Psoas muscle (tissue), 8 donors: ENCODE measurements around the gene HVCN1. TPM values are rescaled to one million over a fixed set of nuclear protein-coding genes. Genes with fewer than 3 reads are reported as not detected.

ENCODE experiments used
- ATAC-seq, 4 donors: fragments of 200-7000 bp; cut with Tn5 transposase; one replicate each; pipeline ENCODE4 v1.9.1; 2020; ENCODE audit warnings: moderate library complexity in 3 of 4, mild to moderate bottlenecking in 2 of 4
- DNase-seq, 2 donors: peaks; one replicate each; pipeline ENCODE4 v3.0.0-alpha.2; 2020
- H3K27ac ChIP-seq: fragments of 200-600 bp; one replicate; pipeline ENCODE4 v1.8.0; 2022
- H3K27me3 ChIP-seq, 3 donors: fragments of 200-600 bp in 1 of 3; one replicate each; pipeline versions ENCODE4 v1.6.1 to v1.8.0; 2013 to 2022; ENCODE audit warnings: low read length in 2 of 3, mild to moderate bottlenecking in 2 of 3, moderate library complexity in 1 of 3; ENCODE audit not compliant: insufficient read depth in 3 of 3
- H3K36me3 ChIP-seq, 2 donors: fragments of 200-600 bp in 1 of 2; one replicate each; pipeline versions ENCODE4 v1.6.1 to v1.8.0; 2013 to 2022; ENCODE audit warnings: low read depth in 1 of 2, mild to moderate bottlenecking in 1 of 2, moderate library complexity in 1 of 2; ENCODE audit not compliant: insufficient read depth in 1 of 2
- H3K4me1 ChIP-seq: fragments of 200-600 bp; one replicate; pipeline ENCODE4 v1.8.0; 2022
- H3K4me3 ChIP-seq: fragments of 200-600 bp; one replicate; pipeline ENCODE4 v1.8.0; 2022; ENCODE audit warnings: mild to moderate bottlenecking
- H3K9me3 ChIP-seq: fragments of 200-600 bp; one replicate; pipeline ENCODE4 v1.8.0; 2022
- CTCF ChIP-seq: fragments of 200-600 bp; IDR thresholded peaks from one replicate; pipeline ENCODE4 v1.8.0; 2022; ENCODE audit warnings: antibody characterized with exemption
- WGBS, 3 donors: extraction: QIAGEN DNeasy Blood & Tissue Kit; methylation state at CpG; one replicate each; pipeline versions ENCODE4 v1.1.6 to v1.1.7; 2013; 5-methylcytosine and 5-hydroxymethylcytosine counted together
- intact Hi-C, 2 donors: fragments of 100-400 bp; cut with DNase I; formaldehyde crosslinking; loops; one replicate each; pipeline versions ENCODE4 v1.11.0 to v1.14.2; 2022
- polyA plus RNA-seq, 3 donors: library from polyadenylated mRNA; stranded (reverse); fragments of 200-250 nt; gene quantifications; one replicate each; pipeline ENCODE4 v1.2.3, GENCODE V29; 2013
- total RNA-seq, 4 donors: library from RNA; stranded (reverse); fragmentation: NEBNext Ultra II Directional in 2 of 4; extraction: Animal tissue kit (Norgen Biotek cat#: 25700) in 2 of 4; gene quantifications; one replicate each; pipeline versions ENCODE4 v1.2.1 to v1.2.4, GENCODE V29; 2021 to 2023
- donor health status: healthy with polysubstance abuse.
- donor health status: DM: no; HTN: no; CAD: no; lungs with moderate emphysema.
- donor health status: Bipolar disorder and iron deficiency.
- donor health status: healthy.
- donor health status: DM: yes; HTN: yes; CAD: no.
- donor health status: DM: no; HTN: no; CAD: no.
- donor health status: DM: no; HTN: no; CAD: no.
- donor health status: DM: yes; HTN: yes; CAD: no.

The HVCN1 gene
- total and polyA plus RNA-seq, 7 donors = 1.4 to 8.9 (median 3.1) TPM

GRCh38 chr12:110666892-110667291 lies 22.0 kb downstream of the HVCN1 start:
- Histone ChIP-seq H3K4me1 (no peaks in the 10 kb centered on the region), H3K4me3 (no peak overlapping the region), H3K9me3 (peaks cover 12% of the 10 kb centered on the region), H3K27ac (no peak overlapping the region), H3K36me3 (no peaks in the 10 kb centered on the region), H3K27me3 (no peaks in the 10 kb centered on the region)
- DNase-seq (no peak), ATAC-seq (no peak)
- intact Hi-C loops = no loop called here
- TF ChIP-seq CTCF = no peak
- 92 to 95% (median 93%) methylated on average over 6 of the region's 6 CpGs for WGBS, 3 donors

- no peaks in the 10 kb centered on the region for H3K4me1 ChIP-seq
- WGBS, 3 donors = 72 to 78% (median 76%) methylated on average over 23 of the region's 23 CpGs
- peaks cover 12% of the 10 kb centered on the region for H3K9me3 ChIP-seq
- DNase-seq (peak; percentile 28 to 58), ATAC-seq (no peak)
- TF ChIP-seq CTCF = no peak
- no peaks in the 10 kb centered on the region for H3K36me3 ChIP-seq
- no peak overlapping the region for H3K4me3 ChIP-seq
- intact Hi-C loops = no loop called here
- H3K27me3 ChIP-seq = peaks cover 0 to 2% (median 0%) of the 10 kb centered on the region in 3 donors
- H3K27ac ChIP-seq = no peak overlapping the region
Measured at GRCh38 chr12:110661337-110661972, 27.5 kb downstream of the HVCN1 start.

DNA sequence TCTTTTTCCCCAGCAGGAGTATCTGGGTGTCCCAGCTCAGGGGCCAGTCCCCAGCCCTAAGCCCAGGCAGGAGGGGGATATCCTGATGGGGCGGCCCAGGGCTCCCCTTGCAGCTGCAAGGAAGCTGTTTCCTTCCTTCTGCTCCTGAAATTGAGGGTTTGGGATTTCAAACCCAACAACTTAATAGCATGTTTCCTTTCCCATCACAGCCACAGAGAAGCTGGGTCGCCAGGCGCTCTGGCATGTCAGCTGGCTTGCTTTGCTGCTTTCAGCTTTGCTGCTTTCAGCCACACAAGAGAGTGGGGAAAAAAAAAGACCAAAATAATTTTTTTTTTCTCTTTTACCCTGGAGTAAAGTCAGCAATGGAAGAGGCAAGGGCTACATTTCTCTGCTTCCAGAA lies 30.0 kb downstream of the HVCN1 start:
- no peaks in the 10 kb centered on the region for H3K4me1 ChIP-seq
- 37 to 67% (median 53%) methylated on average over 3 of the region's 3 CpGs for WGBS, 3 donors
- intact Hi-C loops = no loop called here
- H3K4me3 ChIP-seq = no peak overlapping the region
- ATAC-seq (no peak), DNase-seq (no peak)
- no peak for TF ChIP-seq CTCF
- H3K27ac ChIP-seq = no peak overlapping the region
- no peaks in the 10 kb centered on the region for H3K36me3 ChIP-seq
- H3K27me3 ChIP-seq = peaks cover 0 to 2% (median 0%) of the 10 kb centered on the region in 3 donors
- no peaks in the 10 kb centered on the region for H3K9me3 ChIP-seq

DNA sequence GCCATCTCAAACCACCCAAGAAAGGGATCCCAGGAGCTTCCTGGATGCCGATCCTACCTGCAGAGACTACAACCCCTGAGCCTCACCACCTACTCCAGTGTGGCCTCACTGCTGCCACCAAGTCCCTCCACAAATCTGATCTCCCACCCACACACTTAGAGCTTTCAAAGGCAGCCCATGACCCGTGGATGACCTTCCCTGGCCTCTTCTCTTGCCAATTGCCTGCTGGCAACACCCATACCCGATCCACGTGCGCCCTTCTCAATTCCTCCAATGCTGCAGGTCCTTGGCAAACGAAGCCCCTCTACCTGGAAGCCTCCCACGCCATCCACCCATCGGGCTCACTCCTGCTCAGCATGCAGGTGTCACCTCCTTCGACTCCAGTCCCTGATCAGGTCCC lies 30.7 kb downstream of the HVCN1 start:
- Histone ChIP-seq H3K4me1 (no peaks in the 10 kb centered on the region), H3K36me3 (no peaks in the 10 kb centered on the region), H3K4me3 (no peak overlapping the region), H3K27me3 (peaks cover 0 to 2% (median 0%) of the 10 kb centered on the region in 3 donors), H3K27ac (no peak overlapping the region), H3K9me3 (no peaks in the 10 kb centered on the region)
- intact Hi-C loops = no loop called here
- no peak for DNase-seq
- no peak for TF ChIP-seq CTCF
- peak in 2 of 4 donors; percentile 19 to 27 for ATAC-seq
- WGBS, 3 donors = 52 to 63% (median 55%) methylated on average over 9 of the region's 9 CpGs

DNA sequence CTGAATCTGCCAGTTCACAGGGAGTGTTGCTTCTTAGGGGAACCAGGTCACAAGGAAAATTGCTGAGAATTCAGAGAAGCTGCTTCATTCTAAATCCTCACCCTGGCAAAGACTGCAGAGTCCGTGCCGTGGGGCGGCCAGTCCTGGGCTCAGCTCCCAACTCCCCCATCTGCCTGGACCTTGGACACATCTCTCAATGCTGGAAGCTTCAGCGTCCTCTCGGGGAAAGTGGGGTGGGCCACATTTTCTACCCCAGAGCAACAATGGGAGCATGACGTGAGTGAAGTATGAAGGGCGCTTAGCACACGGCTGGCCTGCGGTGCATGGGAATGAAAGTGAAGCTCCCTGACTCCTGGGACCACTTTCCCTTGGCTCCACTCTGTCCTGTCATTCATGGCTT lies 31.2 kb downstream of the HVCN1 start:
- Histone ChIP-seq H3K4me3 (no peak overlapping the region), H3K9me3 (no peaks in the 10 kb centered on the region), H3K4me1 (no peaks in the 10 kb centered on the region), H3K27ac (no peak overlapping the region), H3K27me3 (peaks cover 0 to 2% (median 0%) of the 10 kb centered on the region in 3 donors), H3K36me3 (no peaks in the 10 kb centered on the region)
- DNase-seq (no peak), ATAC-seq (peak in 2 of 4 donors; percentile 20 to 34)
- intact Hi-C loops = no loop called here
- 28 to 44% (median 29%) methylated on average over 9 of the region's 9 CpGs for WGBS, 3 donors
- no peak for TF ChIP-seq CTCF
